ENCODE measurements around the gene PARVB. TPM values are rescaled to one million over a fixed set of nuclear protein-coding genes. Genes with fewer than 3 reads are reported as not detected.
A peak's percentile ranks its signal among the peaks of the same experiment; 100 is the strongest.

PARVB gene
- total RNA-seq, 1 donor: 29.3 TPM

DNA sequence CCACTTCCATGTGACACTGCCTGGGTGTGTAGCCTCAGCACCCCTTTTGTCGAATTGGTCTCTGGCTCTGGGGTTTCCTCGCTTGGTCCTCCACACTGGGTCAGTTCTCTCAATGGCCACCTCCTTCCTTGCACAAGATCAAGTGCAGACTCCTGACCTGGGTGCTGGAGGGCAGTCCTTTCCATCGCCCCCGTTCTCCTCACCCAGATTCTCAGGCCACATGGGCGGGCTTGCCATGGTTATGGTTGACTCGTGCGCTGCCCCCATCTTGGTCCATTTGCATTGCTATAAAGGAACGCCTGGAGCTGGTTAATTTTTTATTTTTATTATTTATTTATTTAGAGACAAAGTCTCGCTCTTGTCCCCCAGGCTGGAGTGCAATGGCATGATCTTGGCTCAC lies 5.5 kb upstream of the PARVB start:
- Histone ChIP-seq H4K20me1 (ENCODE audit: insufficient read depth, low read length) (peaks cover 2% of the 10 kb centered on the region), H3K27ac (ENCODE audit: low read depth, low read length) (no peak overlapping the region), H2AFZ (ENCODE audit: low read length) (no peak overlapping the region), H3K27me3 (ENCODE audit: insufficient read depth, low read length) (no peaks in the 10 kb centered on the region), H3K36me3 (ENCODE audit: insufficient read depth, low read length) (no peaks in the 10 kb centered on the region), H3K4me1 (ENCODE audit: insufficient read depth, low read length) (peaks cover 17% of the 10 kb centered on the region), H3K4me3 (ENCODE audit: insufficient read depth, low read length) (no peak overlapping the region), H3K9me3 (ENCODE audit: low read depth, low read length) (no peaks in the 10 kb centered on the region), H3K79me2 (ENCODE audit: insufficient read depth, low read length) (peaks cover 13% of the 10 kb centered on the region), H3K4me2 (ENCODE audit: insufficient read depth, low read length) (no peak overlapping the region)
- TF ChIP-seq, protein P1, sequence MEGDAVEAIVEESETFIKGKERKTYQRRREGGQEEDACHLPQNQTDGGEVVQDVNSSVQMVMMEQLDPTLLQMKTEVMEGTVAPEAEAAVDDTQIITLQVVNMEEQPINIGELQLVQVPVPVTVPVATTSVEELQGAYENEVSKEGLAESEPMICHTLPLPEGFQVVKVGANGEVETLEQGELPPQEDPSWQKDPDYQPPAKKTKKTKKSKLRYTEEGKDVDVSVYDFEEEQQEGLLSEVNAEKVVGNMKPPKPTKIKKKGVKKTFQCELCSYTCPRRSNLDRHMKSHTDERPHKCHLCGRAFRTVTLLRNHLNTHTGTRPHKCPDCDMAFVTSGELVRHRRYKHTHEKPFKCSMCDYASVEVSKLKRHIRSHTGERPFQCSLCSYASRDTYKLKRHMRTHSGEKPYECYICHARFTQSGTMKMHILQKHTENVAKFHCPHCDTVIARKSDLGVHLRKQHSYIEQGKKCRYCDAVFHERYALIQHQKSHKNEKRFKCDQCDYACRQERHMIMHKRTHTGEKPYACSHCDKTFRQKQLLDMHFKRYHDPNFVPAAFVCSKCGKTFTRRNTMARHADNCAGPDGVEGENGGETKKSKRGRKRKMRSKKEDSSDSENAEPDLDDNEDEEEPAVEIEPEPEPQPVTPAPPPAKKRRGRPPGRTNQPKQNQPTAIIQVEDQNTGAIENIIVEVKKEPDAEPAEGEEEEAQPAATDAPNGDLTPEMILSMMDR (IDR thresholded peaks at IDR 0.05; ENCODE audit: extremely low read depth, low read depth, low read length): no peak
- DNase-seq (ENCODE audit: insufficient read length, low spot score, missing footprints): no peak

DNA sequence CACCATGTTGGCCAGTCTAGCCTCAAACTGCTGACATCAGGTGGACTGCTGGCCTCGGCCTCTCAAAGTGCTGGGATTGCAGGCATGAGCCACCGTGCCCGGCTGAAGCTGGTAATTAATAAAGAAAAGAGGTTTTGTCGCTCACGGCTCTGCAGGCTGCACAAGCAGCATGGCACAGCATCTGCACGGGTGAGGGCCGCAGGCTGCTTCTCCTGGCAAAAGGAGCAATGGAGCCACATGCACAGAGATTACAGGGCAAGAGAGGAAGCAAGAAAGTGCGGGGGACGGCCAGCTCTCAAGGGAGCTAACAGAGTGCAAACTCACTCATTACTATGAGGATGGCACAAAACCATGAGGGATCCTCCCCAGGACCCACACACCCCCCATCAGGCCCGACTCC lies 4.7 kb upstream of the PARVB start:
- Histone ChIP-seq H3K4me1 (ENCODE audit: insufficient read depth, low read length) (peaks cover 17% of the 10 kb centered on the region), H3K4me3 (ENCODE audit: insufficient read depth, low read length) (no peak overlapping the region), H4K20me1 (ENCODE audit: insufficient read depth, low read length) (peaks cover 2% of the 10 kb centered on the region), H3K36me3 (ENCODE audit: insufficient read depth, low read length) (no peaks in the 10 kb centered on the region), H3K4me2 (ENCODE audit: insufficient read depth, low read length) (no peak overlapping the region), H3K9me3 (ENCODE audit: low read depth, low read length) (no peaks in the 10 kb centered on the region), H2AFZ (ENCODE audit: low read length) (no peak overlapping the region), H3K27me3 (ENCODE audit: insufficient read depth, low read length) (no peaks in the 10 kb centered on the region), H3K79me2 (ENCODE audit: insufficient read depth, low read length) (peaks cover 16% of the 10 kb centered on the region), H3K27ac (ENCODE audit: low read depth, low read length) (no peak overlapping the region)
- no peak for DNase-seq (ENCODE audit: insufficient read length, low spot score, missing footprints)
- TF ChIP-seq, protein P1 (IDR thresholded peaks at IDR 0.05; ENCODE audit: extremely low read depth, low read depth, low read length): no peak

GRCh38 chr22:44019846-44020245 lies 4.3 kb upstream of the PARVB start:
- H3K27ac ChIP-seq (ENCODE audit: low read depth, low read length): no peak overlapping the region
- peaks cover 2% of the 10 kb centered on the region for H4K20me1 ChIP-seq (ENCODE audit: insufficient read depth, low read length)
- peaks cover 16% of the 10 kb centered on the region for H3K79me2 ChIP-seq (ENCODE audit: insufficient read depth, low read length)
- H3K27me3 ChIP-seq (ENCODE audit: insufficient read depth, low read length): no peaks in the 10 kb centered on the region
- H3K4me1 ChIP-seq (ENCODE audit: insufficient read depth, low read length): peaks cover 19% of the 10 kb centered on the region
- H3K36me3 ChIP-seq (ENCODE audit: insufficient read depth, low read length): no peaks in the 10 kb centered on the region
- H2AFZ ChIP-seq (ENCODE audit: low read length): no peak overlapping the region
- TF ChIP-seq, protein P1 (IDR thresholded peaks at IDR 0.05; ENCODE audit: extremely low read depth, low read depth, low read length): no peak
- H3K4me3 ChIP-seq (ENCODE audit: insufficient read depth, low read length): no peak overlapping the region
- no peak for DNase-seq (ENCODE audit: insufficient read length, low spot score, missing footprints)
- no peak overlapping the region for H3K4me2 ChIP-seq (ENCODE audit: insufficient read depth, low read length)
- no peaks in the 10 kb centered on the region for H3K9me3 ChIP-seq (ENCODE audit: low read depth, low read length)

DNA sequence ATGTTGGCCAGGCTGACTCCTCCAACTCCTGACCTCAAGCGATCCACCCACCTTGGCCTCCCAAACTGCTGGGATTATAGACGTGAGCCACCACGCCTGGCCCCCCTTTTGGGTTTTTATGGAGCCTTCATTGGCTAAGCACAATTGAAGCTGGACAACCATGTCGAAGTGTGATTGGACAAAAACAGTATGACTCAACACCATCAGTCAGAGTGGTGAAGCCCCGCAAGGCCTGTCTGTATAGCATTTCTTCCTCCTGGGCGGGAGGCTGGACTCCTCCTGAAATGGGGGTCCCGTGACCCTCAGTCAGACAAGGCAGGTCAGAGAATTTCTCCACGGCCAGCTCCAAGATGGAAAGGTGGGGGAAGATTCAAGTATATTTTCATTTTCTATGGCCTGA lies 3.1 kb upstream of the PARVB start:
- Histone ChIP-seq H3K9me3 (ENCODE audit: low read depth, low read length) (no peaks in the 10 kb centered on the region), H3K36me3 (ENCODE audit: insufficient read depth, low read length) (no peaks in the 10 kb centered on the region), H3K79me2 (ENCODE audit: insufficient read depth, low read length) (peaks cover 24% of the 10 kb centered on the region), H3K27ac (ENCODE audit: low read depth, low read length) (peak overlapping the region; percentile 89), H3K4me2 (ENCODE audit: insufficient read depth, low read length) (peak overlapping the region; percentile 13), H3K27me3 (ENCODE audit: insufficient read depth, low read length) (no peaks in the 10 kb centered on the region), H4K20me1 (ENCODE audit: insufficient read depth, low read length) (peaks cover 2% of the 10 kb centered on the region), H3K4me1 (ENCODE audit: insufficient read depth, low read length) (peaks cover 23% of the 10 kb centered on the region), H3K4me3 (ENCODE audit: insufficient read depth, low read length) (no peak overlapping the region), H2AFZ (ENCODE audit: low read length) (no peak overlapping the region)
- DNase-seq (ENCODE audit: insufficient read length, low spot score, missing footprints): peak; percentile 91
- TF ChIP-seq, protein P1 (IDR thresholded peaks at IDR 0.05; ENCODE audit: extremely low read depth, low read depth, low read length): no peak

Measured in osteoblast (primary cell).